Measurements from ENCODE around the gene BRME1. TPM values are rescaled to one million over a fixed set of nuclear protein-coding genes. Genes with fewer than 3 reads are reported as not detected.

The BRME1 gene
- polyA plus RNA-seq, 1 donor (not counting 4 experiments of a cell fraction or from before 2014, with no cell fraction given) = 0.22 TPM

DNA sequence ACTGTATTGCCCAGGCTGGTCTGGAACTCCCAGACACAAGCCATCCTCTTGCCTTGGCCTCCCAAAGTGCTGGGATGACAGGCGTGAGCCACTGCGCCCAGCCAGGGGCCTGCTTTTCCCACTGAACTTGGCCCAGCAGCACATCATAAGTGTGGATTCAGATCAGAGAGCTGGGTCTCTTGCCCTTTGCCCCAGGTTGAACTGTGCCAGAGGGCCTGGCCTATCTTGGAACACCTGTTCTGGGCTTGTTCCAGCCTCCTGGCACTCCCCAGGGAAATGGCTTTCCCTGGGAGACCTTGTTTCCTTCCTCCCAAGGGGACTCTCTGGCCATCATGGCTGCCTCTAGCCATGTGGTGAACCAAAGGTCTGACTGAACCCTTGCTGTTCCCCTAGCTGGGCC lies 3.5 kb upstream of the BRME1 start:
- H3K27ac ChIP-seq (ENCODE audit: control insufficient read depth, insufficient read depth, low read length) = no peak overlapping the region
- H4K20me1 ChIP-seq (ENCODE audit: control insufficient read depth, extremely low read depth, insufficient read depth, low read length) = no peaks in the 10 kb centered on the region
- H3K4me1 ChIP-seq (ENCODE audit: control insufficient read depth, extremely low read depth, insufficient read depth, low read length) = peaks cover 11% of the 10 kb centered on the region
- dilution Hi-C loops (cut with MboI; ENCODE audit: extremely low pct_ligation_motif_present, low sequenced_read_pairs) = no loop called here
- DNase-seq (ENCODE audit: low read depth, low spot score) = no peak
- no peak overlapping the region for H3K9ac ChIP-seq (ENCODE audit: control insufficient read depth, extremely low read depth, insufficient read depth, low read length)
- TF ChIP-seq EZH2 (IDR thresholded peaks at IDR 0.05; ENCODE audit: low read length) = no peak
- TF ChIP-seq, protein P1, sequence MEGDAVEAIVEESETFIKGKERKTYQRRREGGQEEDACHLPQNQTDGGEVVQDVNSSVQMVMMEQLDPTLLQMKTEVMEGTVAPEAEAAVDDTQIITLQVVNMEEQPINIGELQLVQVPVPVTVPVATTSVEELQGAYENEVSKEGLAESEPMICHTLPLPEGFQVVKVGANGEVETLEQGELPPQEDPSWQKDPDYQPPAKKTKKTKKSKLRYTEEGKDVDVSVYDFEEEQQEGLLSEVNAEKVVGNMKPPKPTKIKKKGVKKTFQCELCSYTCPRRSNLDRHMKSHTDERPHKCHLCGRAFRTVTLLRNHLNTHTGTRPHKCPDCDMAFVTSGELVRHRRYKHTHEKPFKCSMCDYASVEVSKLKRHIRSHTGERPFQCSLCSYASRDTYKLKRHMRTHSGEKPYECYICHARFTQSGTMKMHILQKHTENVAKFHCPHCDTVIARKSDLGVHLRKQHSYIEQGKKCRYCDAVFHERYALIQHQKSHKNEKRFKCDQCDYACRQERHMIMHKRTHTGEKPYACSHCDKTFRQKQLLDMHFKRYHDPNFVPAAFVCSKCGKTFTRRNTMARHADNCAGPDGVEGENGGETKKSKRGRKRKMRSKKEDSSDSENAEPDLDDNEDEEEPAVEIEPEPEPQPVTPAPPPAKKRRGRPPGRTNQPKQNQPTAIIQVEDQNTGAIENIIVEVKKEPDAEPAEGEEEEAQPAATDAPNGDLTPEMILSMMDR (optimal IDR thresholded peaks at IDR 0.05 in 1 of 3, IDR thresholded peaks at IDR 0.05 in 1 of 3, conservative IDR thresholded peaks at IDR 0.05 in 1 of 3; ENCODE audit: extremely low read depth in 1 of 3, insufficient read depth in 2 of 3, low read length in 3 of 3) = no peak
- no peak overlapping the region for H3K4me3 ChIP-seq (ENCODE audit: control insufficient read depth in 2 of 3, extremely low read depth in 1 of 3, insufficient read depth in 2 of 3, low read depth in 1 of 3, low read length in 3 of 3)
- H3K9me1 ChIP-seq (ENCODE audit: control insufficient read depth, extremely low read depth, insufficient read depth, low read length) = peaks cover 2% of the 10 kb centered on the region
- no peak overlapping the region for H2AFZ ChIP-seq (ENCODE audit: control insufficient read depth, low read length)
- FAIRE-seq = no peak
- H3K4me2 ChIP-seq (ENCODE audit: control insufficient read depth, extremely low read depth, insufficient read depth, low read depth, low read length) = no peak overlapping the region
- no peaks in the 10 kb centered on the region for H3K9me3 ChIP-seq (ENCODE audit: control insufficient read depth, low read depth, low read length)
- H3K79me2 ChIP-seq (ENCODE audit: control insufficient read depth, insufficient read depth, low read length) = peaks cover 5% of the 10 kb centered on the region
- no peaks in the 10 kb centered on the region for H3K27me3 ChIP-seq (ENCODE audit: control insufficient read depth, extremely low read depth, insufficient read depth, low read length)
- H3K36me3 ChIP-seq (ENCODE audit: control insufficient read depth in 2 of 2, extremely low read depth in 1 of 2, insufficient read depth in 2 of 2, low read length in 2 of 2) = peaks cover 11 to 14% of the 10 kb centered on the region in 2 experiments

- Histone ChIP-seq H3K4me2 (ENCODE audit: control insufficient read depth, extremely low read depth, insufficient read depth, low read depth, low read length) (no peak overlapping the region), H2AFZ (ENCODE audit: control insufficient read depth, low read length) (no peak overlapping the region), H3K9me3 (ENCODE audit: control insufficient read depth, low read depth, low read length) (no peaks in the 10 kb centered on the region), H3K4me3 (ENCODE audit: control insufficient read depth in 2 of 3, extremely low read depth in 1 of 3, insufficient read depth in 2 of 3, low read depth in 1 of 3, low read length in 3 of 3) (no peak overlapping the region), H3K4me1 (ENCODE audit: control insufficient read depth, extremely low read depth, insufficient read depth, low read length) (peaks cover 11% of the 10 kb centered on the region), H3K79me2 (ENCODE audit: control insufficient read depth, insufficient read depth, low read length) (peaks cover 5% of the 10 kb centered on the region), H4K20me1 (ENCODE audit: control insufficient read depth, extremely low read depth, insufficient read depth, low read length) (no peaks in the 10 kb centered on the region), H3K27me3 (ENCODE audit: control insufficient read depth, extremely low read depth, insufficient read depth, low read length) (no peaks in the 10 kb centered on the region), H3K36me3 (ENCODE audit: control insufficient read depth in 2 of 2, extremely low read depth in 1 of 2, insufficient read depth in 2 of 2, low read length in 2 of 2) (peaks cover 11 to 14% of the 10 kb centered on the region in 2 experiments), H3K9ac (ENCODE audit: control insufficient read depth, extremely low read depth, insufficient read depth, low read length) (no peak overlapping the region), H3K9me1 (ENCODE audit: control insufficient read depth, extremely low read depth, insufficient read depth, low read length) (peaks cover 2% of the 10 kb centered on the region), H3K27ac (ENCODE audit: control insufficient read depth, insufficient read depth, low read length) (no peak overlapping the region)
- dilution Hi-C loops (cut with MboI; ENCODE audit: extremely low pct_ligation_motif_present, low sequenced_read_pairs) = no loop called here
- DNase-seq (ENCODE audit: low read depth, low spot score) = no peak
- no peak for FAIRE-seq
- TF ChIP-seq EZH2 (IDR thresholded peaks at IDR 0.05; ENCODE audit: low read length) = no peak
- TF ChIP-seq, protein P1 (optimal IDR thresholded peaks at IDR 0.05 in 1 of 3, IDR thresholded peaks at IDR 0.05 in 1 of 3, conservative IDR thresholded peaks at IDR 0.05 in 1 of 3; ENCODE audit: extremely low read depth in 1 of 3, insufficient read depth in 2 of 3, low read length in 3 of 3) = no peak
Measured at GRCh38 chr19:13908674-13909073, 2.8 kb upstream of the BRME1 start.
